H1 (cell line): ENCODE data around the gene LEMD2. TPM values are rescaled to one million over a fixed set of nuclear protein-coding genes. Genes with fewer than 3 reads are reported as not detected.

Experiments used
- CTCF ChIA-PET: fragments of 300-600 bp; sonication (Branson Sonifier 250); formaldehyde crosslinking; loops from one replicate; lab custom pipeline; 2021; ENCODE audit not compliant: partially characterized antibody; lab: Charles Lee
- POLR2A ChIA-PET: fragments of 300-600 bp; sonication (Branson Sonifier 250); formaldehyde crosslinking; loops from one replicate; lab custom pipeline; 2021; ENCODE audit warnings: inconsistent platforms; ENCODE audit not compliant: partially characterized antibody; lab: Charles Lee
- DNase-seq, 2 experiments: peaks; one replicate each; pipeline versions ENCODE4 v3.0.0 to v3.0.0-alpha.2; 2010 to 2022; ENCODE audit warnings: low spot score in 2 of 2, low read depth in 1 of 2, mixed read lengths in 1 of 2
- FAIRE-seq: peaks from 2 replicates; lab custom pipeline; 2011; peaks lifted over from hg19 to GRCh38; lab: Jason Lieb, UNC
- H2AFZ ChIP-seq: 2 replicates; pipeline ENCODE4 v1.8.1; 2012; ENCODE audit warnings: low read length, inconsistent platforms
- H2AK5ac ChIP-seq: 2 replicates; pipeline ENCODE4 v1.6.1; 2013; ENCODE audit warnings: low read depth, low read length
- H2BK120ac ChIP-seq: replicated peaks from 2 replicates; pipeline ENCODE3; 2013; ENCODE audit warnings: low read depth, low read length, inconsistent platforms
- H2BK12ac ChIP-seq: 2 replicates; pipeline ENCODE4 v1.6.1; 2013; ENCODE audit warnings: low read depth, low read length
- H2BK15ac ChIP-seq: 2 replicates; pipeline ENCODE4 v1.6.1; 2013; ENCODE audit warnings: low read length
- H2BK20ac ChIP-seq: 2 replicates; pipeline ENCODE4 v1.6.1; 2013; ENCODE audit warnings: low read length
- H2BK5ac ChIP-seq: 2 replicates; pipeline ENCODE4 v1.6.1; 2013; ENCODE audit warnings: low read depth, low read length
- H3K14ac ChIP-seq: 2 replicates; pipeline ENCODE4 v1.6.1; 2013; ENCODE audit warnings: inconsistent platforms; ENCODE audit not compliant: insufficient read length
- H3K18ac ChIP-seq: 2 replicates; pipeline ENCODE4 v1.6.1; 2013; ENCODE audit warnings: low read length; ENCODE audit errors: extremely low read depth
- H3K23ac ChIP-seq: 2 replicates; pipeline ENCODE4 v1.6.1; 2013; ENCODE audit warnings: inconsistent platforms; ENCODE audit not compliant: insufficient read length
- H3K23me2 ChIP-seq: 2 replicates; pipeline ENCODE4 v1.6.1; 2013; ENCODE audit warnings: low read depth, low read length
- H3K27ac ChIP-seq: 2 replicates; pipeline ENCODE4 v1.6.1; 2011; ENCODE audit warnings: low read depth, low read length, inconsistent platforms
- H3K27me3 ChIP-seq, 4 experiments: replicated peaks in 1 of 4; 1 replicate in 1 of 4; 2 replicates in 3 of 4; pipeline versions ENCODE4 v1.6.1 to v1.8.1; 2011 to 2013; ENCODE audit warnings: low read length in 3 of 4, mild to moderate bottlenecking in 3 of 4, inconsistent platforms in 2 of 4, mixed read lengths in 2 of 4, moderate library complexity in 1 of 4; ENCODE audit not compliant: control insufficient read depth in 3 of 4, insufficient read depth in 3 of 4; ENCODE audit errors: extremely low read depth in 1 of 4
- H3K36me3 ChIP-seq, 4 experiments: 2 replicates each; pipeline versions ENCODE4 v1.6.1 to v1.8.1; 2011 to 2013; ENCODE audit warnings: mild to moderate bottlenecking in 4 of 4, low read length in 3 of 4, moderate library complexity in 2 of 4, control low read depth in 1 of 4, inconsistent platforms in 1 of 4; ENCODE audit not compliant: insufficient read depth in 4 of 4, control insufficient read depth in 2 of 4
- H3K4ac ChIP-seq: replicated peaks from 2 replicates; pipeline ENCODE3; 2013; ENCODE audit warnings: low read length, low read depth, mixed read lengths, inconsistent platforms; ENCODE audit not compliant: insufficient read length
- H3K4me1 ChIP-seq, 4 experiments: replicated peaks in 1 of 4; 1 replicate in 1 of 4; 2 replicates in 3 of 4; pipeline versions ENCODE4 v1.6.1 to v1.8.1; 2011 to 2013; ENCODE audit warnings: low read length in 3 of 4, inconsistent platforms in 2 of 4, mixed read lengths in 1 of 4; ENCODE audit not compliant: insufficient read depth in 4 of 4, control insufficient read depth in 3 of 4
- H3K4me2 ChIP-seq, 2 experiments: 2 replicates each; pipeline versions ENCODE4 v1.6.1 to v1.8.1; 2011 to 2013; ENCODE audit warnings: low read depth in 2 of 2, low read length in 2 of 2, control low read depth in 1 of 2, inconsistent platforms in 1 of 2, mild to moderate bottlenecking in 1 of 2; ENCODE audit not compliant: insufficient read depth in 1 of 2
- H3K4me3 ChIP-seq, 4 experiments: fragments of 200-600, 300-600 bp in 1 of 4; sonication (generic), shearing (Covaris generic), sonication (Bioruptor Twin) in 1 of 4; 2 replicates each; pipeline versions ENCODE4 v1.5.1 to v1.8.1; 2011 to 2016; ENCODE audit warnings: low read length in 4 of 4, low read depth in 3 of 4, control low read depth in 2 of 4, inconsistent platforms in 2 of 4, mild to moderate bottlenecking in 2 of 4, mixed read lengths in 1 of 4, moderate library complexity in 1 of 4; ENCODE audit not compliant: insufficient read depth in 2 of 4; ENCODE audit errors: extremely low read depth in 1 of 4
- H3K56ac ChIP-seq: replicated peaks from 2 replicates; pipeline ENCODE3; 2013; ENCODE audit warnings: low read depth, mild to moderate bottlenecking, mixed read lengths, low read length, inconsistent platforms; ENCODE audit not compliant: insufficient read length
- H3K79me1 ChIP-seq: 2 replicates; pipeline ENCODE4 v1.6.1; 2013; ENCODE audit warnings: low read depth, low read length, control low read depth
- H3K79me2 ChIP-seq, 2 experiments: 2 replicates each; pipeline versions ENCODE4 v1.6.1 to v1.8.1; 2012 to 2013; ENCODE audit warnings: low read length in 2 of 2, mild to moderate bottlenecking in 2 of 2, inconsistent platforms in 1 of 2; ENCODE audit not compliant: insufficient read depth in 2 of 2, control insufficient read depth in 1 of 2
- H3K9ac ChIP-seq, 4 experiments: replicated peaks in 1 of 4; 1 replicate in 1 of 4; 2 replicates in 3 of 4; pipeline versions ENCODE4 v1.6.1 to v1.8.1; 2011 to 2013; ENCODE audit warnings: low read depth in 3 of 4, low read length in 3 of 4, control low read depth in 2 of 4, mild to moderate bottlenecking in 2 of 4, moderate library complexity in 2 of 4, inconsistent platforms in 1 of 4; ENCODE audit errors: extremely low read depth in 1 of 4
- H3K9me3 ChIP-seq, 2 experiments: 2 replicates each; pipeline versions ENCODE4 v1.6.1 to v1.8.1; 2012 to 2013; ENCODE audit warnings: mild to moderate bottlenecking in 2 of 2, moderate library complexity in 2 of 2, control low read depth in 1 of 2, inconsistent platforms in 1 of 2, low read depth in 1 of 2, low read length in 1 of 2, mixed read lengths in 1 of 2; ENCODE audit not compliant: insufficient read depth in 2 of 2
- H4K20me1 ChIP-seq, 2 experiments: replicated peaks in 1 of 2; 2 replicates each; pipeline versions ENCODE3 to v1.8.1; 2011 to 2013; ENCODE audit warnings: inconsistent platforms in 2 of 2, low read length in 2 of 2, mild to moderate bottlenecking in 1 of 2; ENCODE audit not compliant: insufficient read depth in 2 of 2, control insufficient read depth in 1 of 2
- H4K5ac ChIP-seq: 2 replicates; pipeline ENCODE4 v1.6.1; 2013; ENCODE audit warnings: low read length, low read depth, mixed read lengths, inconsistent platforms; ENCODE audit not compliant: insufficient read length
- H4K8ac ChIP-seq: 2 replicates; pipeline ENCODE4 v1.8.0; 2013; ENCODE audit warnings: mild to moderate bottlenecking, moderate library complexity, low read length, inconsistent platforms; ENCODE audit not compliant: insufficient read depth; ENCODE audit errors: extremely low read depth
- H4K91ac ChIP-seq: replicated peaks from 2 replicates; pipeline ENCODE3; 2013; ENCODE audit warnings: low read length, mixed read lengths, inconsistent platforms; ENCODE audit not compliant: insufficient read length
- ASH2L ChIP-seq: fragments of 200-600, 300-600 bp; sonication (generic); IDR thresholded peaks from one replicate; pipeline ENCODE4 v1.7.1; 2017; ENCODE audit warnings: low read length
- ATF2 ChIP-seq: IDR thresholded peaks from 2 replicates; pipeline ENCODE4 v1.6.1; 2012; ENCODE audit warnings: low read length, inconsistent platforms
- BRCA1 ChIP-seq: IDR thresholded peaks from 2 replicates; pipeline ENCODE4 v1.6.1; 2012; ENCODE audit warnings: low read depth, low read length, improper control_type of control experiment
- CBX8 ChIP-seq: fragments of 300-800, 300-1000 bp; sonication (generic); IDR thresholded peaks from 2 replicates; pipeline ENCODE4 v1.7.1; 2016; ENCODE audit warnings: low read depth, low read length, borderline replicate concordance
- CREB1 ChIP-seq: IDR thresholded peaks from 2 replicates; pipeline ENCODE4 v1.6.1; 2012; ENCODE audit warnings: inconsistent platforms
- E2F6 ChIP-seq: IDR thresholded peaks from 2 replicates; pipeline ENCODE4 v1.6.1; 2012; ENCODE audit warnings: inconsistent platforms
- EGR1 ChIP-seq: IDR thresholded peaks from 2 replicates; pipeline ENCODE4 v1.6.1; 2011; ENCODE audit warnings: low read depth, low read length, borderline replicate concordance
- MAFK ChIP-seq: IDR thresholded peaks from 2 replicates; pipeline ENCODE4 v1.6.1; 2012; ENCODE audit warnings: low read depth, mild to moderate bottlenecking, improper control_type of control experiment, low read length
- RBBP5 ChIP-seq: IDR thresholded peaks from 2 replicates; pipeline ENCODE4 v1.7.1; 2012; ENCODE audit warnings: low read depth, mild to moderate bottlenecking, inconsistent platforms, low read length, moderate library complexity, borderline replicate concordance
- RFX5 ChIP-seq: IDR thresholded peaks from 2 replicates; pipeline ENCODE4 v1.6.1; 2011; ENCODE audit warnings: low read depth, low read length, improper control_type of control experiment, borderline replicate concordance
- SUZ12 ChIP-seq: fragments of 200-600 bp; sonication (generic); IDR thresholded peaks from 2 replicates; pipeline ENCODE4 v1.6.1; 2012; ENCODE audit warnings: mild to moderate bottlenecking, inconsistent platforms, low read length, moderate library complexity, mixed read lengths
- TAF7 ChIP-seq: optimal IDR thresholded peaks from 2 replicates; pipeline ENCODE3; 2011; ENCODE audit warnings: low read depth, mild to moderate bottlenecking, inconsistent platforms, low read length, moderate library complexity, borderline replicate concordance
- WGBS, 2 experiments: shearing (Covaris generic) in 1 of 2; methylation state at CpG; one replicate each; pipeline versions ENCODE4 v1.1.6 to v1.1.7; 2013 to 2015; ENCODE audit warnings: low lambda C conversion rate in 2 of 2, mixed read lengths in 2 of 2, inconsistent platforms in 1 of 2, low coverage in 1 of 2, missing lambda C conversion rate in 1 of 2; ENCODE audit not compliant: insufficient replicate concordance in 2 of 2, insufficient coverage in 1 of 2, insufficient read length in 1 of 2; ENCODE audit errors: extremely low coverage in 1 of 2, missing lambda C conversion rate in 1 of 2; 5-methylcytosine and 5-hydroxymethylcytosine counted together
- polyA plus RNA-seq, 7 experiments: library from polyadenylated mRNA; depleted of rRNA in 3 of 7; stranded (reverse) in 5 of 7; unstranded in 2 of 7; fragments of >200 nt in 5 of 7; fragments of 200-250 nt in 2 of 7; gene quantifications; 1 replicate in 5 of 7; 2 replicates in 1 of 7; 4 replicates in 1 of 7; pipeline versions ENCODE4 v1.2.1 to v1.2.3, GENCODE V29; 2011 to 2013; ENCODE audit warnings: missing spikeins in 2 of 7, mixed read lengths in 2 of 7
- total RNA-seq: library from RNA; stranded (reverse); fragmentation: NEBNext Ultra II Directional; extraction: Animal tissue kit (Norgen Biotek cat#: 25700); gene quantifications from 2 replicates; pipeline ENCODE4 v1.2.1, GENCODE V29; 2021

LEMD2 gene
- total and polyA plus RNA-seq, 2 of the 8 experiments (the other 6 are each of a cell fraction or from before 2014, with no cell fraction given): 32.7 to 57.3 TPM

- no peak overlapping the region for H3K4ac ChIP-seq
- no peak overlapping the region for H3K23ac ChIP-seq
- no peak overlapping the region for H2BK12ac ChIP-seq
- no peak overlapping the region for H3K4me3 ChIP-seq
- no peaks in the 10 kb centered on the region for H4K20me1 ChIP-seq
- DNase-seq (no peak), FAIRE-seq (no peak)
- H3K36me3 ChIP-seq: no peaks in the 10 kb centered on the region
- no peak overlapping the region for H3K9ac ChIP-seq
- no peak overlapping the region for H2BK20ac ChIP-seq
- H4K8ac ChIP-seq: no peak overlapping the region
- H3K23me2 ChIP-seq: no peaks in the 10 kb centered on the region
- no peaks in the 10 kb centered on the region for H3K79me2 ChIP-seq
- H2BK120ac ChIP-seq: no peak overlapping the region
- H3K27me3 ChIP-seq: peaks cover 0 to 6% (median 0%) of the 10 kb centered on the region in 4 experiments; a peak in 3 of 7 replicates
- H3K4me2 ChIP-seq: no peak overlapping the region
- H3K27ac ChIP-seq: no peak overlapping the region
- H3K9me3 ChIP-seq: no peaks in the 10 kb centered on the region; a peak in 1 of 4 replicates
- POLR2A ChIA-PET: interaction anchor here (1.4 to 1.8 kb wide), 2 partner anchors 13 to 16 kb away, joined by 3 to 7 read pairs; partner anchors contain the start of gene UQCC2
- whole genome bisulfite sequencing, 2 experiments: 87% methylated on average over 4 of the region's 7 CpGs; no CpG with 5 or more reads in 1 of the 2 experiments
- H3K18ac ChIP-seq: no peak overlapping the region; the same call in 1 of the 2 replicates
- no peak overlapping the region for H2AFZ ChIP-seq
- no peak overlapping the region for H2BK15ac ChIP-seq
- no peak overlapping the region for H4K5ac ChIP-seq
- H2BK5ac ChIP-seq: no peak overlapping the region
- H3K14ac ChIP-seq: no peak overlapping the region
- no peaks in the 10 kb centered on the region for H3K79me1 ChIP-seq
- CTCF ChIA-PET: interaction anchor here (1.0 to 1.7 kb wide), 4 partner anchors 10 to 232 kb away, joined by 3 read pairs; no protein-coding TSS in a partner anchor
- H3K4me1 ChIP-seq: peaks cover 3 to 8% (median 4%) of the 10 kb centered on the region in 4 experiments; a peak in 6 of 7 replicates
- H2AK5ac ChIP-seq: no peak overlapping the region
- H3K56ac ChIP-seq: no peak overlapping the region
- no peak overlapping the region for H4K91ac ChIP-seq
- TF ChIP-seq ASH2L: no peak
- TF ChIP-seq BRCA1: no peak
- no peak for TF ChIP-seq ATF2
- no peak for TF ChIP-seq TAF7
- TF ChIP-seq CREB1: no peak
- TF ChIP-seq EGR1: no peak
- no peak for TF ChIP-seq RFX5
- no peak for TF ChIP-seq CBX8
- no peak for TF ChIP-seq MAFK
- TF ChIP-seq SUZ12: no peak
- no peak for TF ChIP-seq E2F6
- TF ChIP-seq RBBP5: no peak
These were observed 61.8 kb downstream of the LEMD2 start for GRCh38 chr6:33727126-33727525.
